ENCODE measurements around the gene TUBA4A.

The TUBA4A gene

GRCh38 chr2:219244789-219245147 is 8.9 kb downstream of the TUBA4A start:
- in situ Hi-C loops (cut with MboI; ENCODE audit: low sequenced_read_pairs), result no loop called here

DNA sequence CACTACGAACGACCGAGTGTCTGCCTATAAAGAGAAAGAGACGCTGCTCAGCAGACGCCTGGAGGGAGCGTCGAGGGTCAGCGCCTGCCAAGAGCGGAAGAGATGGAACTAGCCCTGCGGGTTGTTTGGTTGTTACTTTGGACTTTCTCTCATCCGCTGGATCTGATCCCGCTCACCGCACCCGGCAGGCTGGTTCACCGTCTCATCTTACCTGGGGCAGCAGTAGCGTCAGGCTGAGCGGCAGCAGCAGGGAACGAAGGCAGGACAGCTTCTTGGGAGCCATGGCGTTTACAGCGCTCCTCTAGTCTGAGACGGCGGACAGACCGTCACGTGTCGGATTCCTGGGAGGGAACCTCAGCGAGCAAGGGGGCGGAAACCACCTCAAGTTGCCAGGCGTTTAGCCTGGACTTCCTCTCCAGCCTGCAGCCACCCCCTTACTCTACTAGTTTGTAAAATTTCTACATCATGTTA is 10.4 kb downstream of the TUBA4A start:
- in situ Hi-C loops (cut with MboI; ENCODE audit: low sequenced_read_pairs), result no loop called here

- in situ Hi-C loops (cut with MboI; ENCODE audit: low sequenced_read_pairs), result no loop called here
Measured at GRCh38 chr2:219234331-219234730, 19.4 kb downstream of the TUBA4A start.

DNA sequence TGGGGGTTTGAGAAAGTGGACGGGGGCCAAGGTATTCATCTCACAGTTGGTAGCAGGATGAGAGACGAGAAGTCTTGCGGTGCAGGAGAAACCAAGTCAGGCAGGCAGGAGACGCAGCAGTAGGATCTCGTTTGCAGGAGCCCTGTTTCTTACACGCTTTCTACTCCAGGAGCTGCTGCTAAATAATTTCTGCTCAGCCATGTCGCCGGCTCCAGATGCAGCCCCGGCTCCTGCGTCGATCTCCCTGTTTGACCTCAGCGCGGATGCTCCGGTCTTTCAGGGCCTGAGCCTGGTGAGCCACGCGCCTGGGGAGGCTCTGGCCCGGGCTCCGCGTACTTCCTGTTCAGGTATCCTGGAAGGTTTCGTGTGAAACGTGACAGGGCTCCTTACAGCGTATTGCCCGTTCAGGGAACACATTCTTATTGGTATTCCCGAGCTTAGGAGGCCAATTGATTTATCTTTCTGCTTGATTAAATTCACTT is 23.6 kb downstream of the TUBA4A start:
- in situ Hi-C loops (cut with MboI; ENCODE audit: low sequenced_read_pairs), result no loop called here

GRCh38 chr2:219229305-219230058 is 24.2 kb downstream of the TUBA4A start, which contains the start of the genes ANKZF1 and ATG9A:
Gene ANKZF1 (plus strand): TSS chr2:219229806. CDS start chr2:219230258, 452 bp downstream.
Gene ATG9A (minus strand): TSS chr2:219229636. CDS start chr2:219228024, 1,612 bp downstream.
- in situ Hi-C loops (cut with MboI; ENCODE audit: low sequenced_read_pairs), result no loop called here

GRCh38 chr2:219228911-219229304 is 24.8 kb downstream of the TUBA4A start:
- in situ Hi-C loops (cut with MboI; ENCODE audit: low sequenced_read_pairs), result no loop called here

GRCh38 chr2:219228041-219228910 is 25.4 kb downstream of the TUBA4A start:
- in situ Hi-C loops (cut with MboI; ENCODE audit: low sequenced_read_pairs), result no loop called here

DNA sequence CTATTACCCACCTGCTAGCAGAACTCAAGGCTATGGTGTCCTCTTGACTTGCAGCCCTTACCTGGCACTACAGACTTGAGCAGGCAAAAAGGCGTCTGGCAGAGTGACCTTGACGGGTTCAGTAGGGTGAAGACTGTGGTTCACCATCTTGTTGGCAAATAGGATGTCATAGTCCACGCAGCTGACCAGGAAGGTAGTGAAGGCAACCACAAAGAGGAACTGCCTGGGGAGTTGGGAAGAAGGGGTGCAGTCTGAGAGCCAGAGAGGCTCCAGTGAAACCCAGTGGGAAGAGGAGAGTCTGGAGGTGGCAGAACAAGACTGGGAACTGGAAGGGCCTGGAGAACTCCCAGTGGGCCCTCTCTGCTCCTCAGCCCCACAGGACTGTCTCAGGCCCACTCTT is 28.4 kb downstream of the TUBA4A start:
- in situ Hi-C loops (cut with MboI; ENCODE audit: low sequenced_read_pairs), result no loop called here

DNA sequence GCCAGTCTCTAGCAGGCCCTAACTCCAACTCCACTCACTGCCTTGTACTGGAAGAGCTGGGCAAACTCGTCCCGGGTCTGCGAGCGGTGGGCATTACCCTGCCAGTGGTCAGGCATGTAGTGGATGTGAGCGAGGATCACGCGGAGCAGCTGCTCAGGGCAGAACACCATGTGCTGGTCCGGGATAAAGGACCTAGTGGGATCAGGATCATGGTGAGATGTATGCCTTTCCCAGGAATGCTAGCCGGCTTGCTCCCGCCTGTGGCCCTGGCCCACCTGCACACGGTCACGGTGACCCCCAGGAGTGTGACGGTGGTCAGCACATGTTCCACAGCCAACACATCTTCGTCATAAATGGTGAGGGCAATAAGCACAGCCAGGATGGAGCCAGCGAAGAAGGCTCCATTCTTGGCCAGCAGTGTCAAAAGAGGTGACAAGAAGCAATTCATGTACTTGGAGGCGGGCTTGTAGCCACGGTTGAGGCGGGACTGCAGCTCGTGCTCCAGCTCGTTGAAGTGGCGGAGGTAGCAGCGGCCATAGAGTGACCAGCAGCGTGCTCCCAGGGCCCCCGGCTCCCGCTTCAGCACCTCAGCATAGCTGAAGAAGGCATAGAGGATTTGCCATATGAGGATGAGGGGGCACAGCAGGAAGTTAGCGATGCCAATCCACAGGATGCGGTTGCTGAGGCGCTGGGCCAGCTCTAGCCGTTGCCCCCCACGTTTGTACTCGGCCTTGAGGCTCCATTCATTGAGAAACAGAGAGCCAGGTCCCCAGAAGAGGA is 29.7 kb downstream of the TUBA4A start:
- in situ Hi-C loops (cut with MboI; ENCODE audit: low sequenced_read_pairs), result no loop called here

GRCh38 chr2:219221957-219222518 is 31.7 kb downstream of the TUBA4A start:
- in situ Hi-C loops (cut with MboI; ENCODE audit: low sequenced_read_pairs), result no loop called here

DNA sequence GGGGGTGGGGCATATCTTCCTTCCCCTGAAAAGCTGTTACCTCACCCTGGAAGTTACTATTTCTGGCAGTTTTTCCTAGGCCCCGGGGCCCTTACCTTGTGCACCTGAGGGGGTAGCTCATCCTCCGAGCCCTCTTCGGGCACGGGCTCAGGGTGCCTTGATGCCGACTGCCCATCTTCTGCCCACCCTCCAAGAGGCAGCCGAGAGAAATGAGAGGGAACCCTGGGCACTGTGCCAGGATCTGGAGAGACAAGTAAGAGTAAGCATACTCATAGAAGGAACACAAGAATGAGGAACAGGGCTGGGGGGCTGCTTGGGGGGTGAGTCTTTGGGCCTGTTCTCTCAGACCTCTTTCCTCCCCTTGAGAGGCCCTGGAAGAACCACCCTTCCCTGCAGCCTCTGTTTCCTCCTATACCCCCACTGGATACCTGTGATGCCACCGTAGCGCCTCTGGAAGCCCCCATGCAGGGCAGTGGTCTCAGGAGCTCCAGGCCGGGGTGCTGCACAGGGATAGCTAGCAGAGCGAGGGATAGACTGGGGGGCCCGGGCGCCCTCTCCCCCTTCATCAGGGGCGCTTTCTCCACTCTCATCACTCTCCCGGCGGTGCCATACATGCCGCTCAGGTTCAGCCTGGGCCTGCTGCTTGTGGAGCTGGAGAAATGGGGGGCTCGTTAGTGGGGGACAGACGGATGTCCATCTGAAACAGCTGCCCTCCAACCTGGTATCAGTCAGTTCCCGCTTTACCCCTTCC is 32.9 kb downstream of the TUBA4A start:
- in situ Hi-C loops (cut with MboI; ENCODE audit: low sequenced_read_pairs), result no loop called here

DNA sequence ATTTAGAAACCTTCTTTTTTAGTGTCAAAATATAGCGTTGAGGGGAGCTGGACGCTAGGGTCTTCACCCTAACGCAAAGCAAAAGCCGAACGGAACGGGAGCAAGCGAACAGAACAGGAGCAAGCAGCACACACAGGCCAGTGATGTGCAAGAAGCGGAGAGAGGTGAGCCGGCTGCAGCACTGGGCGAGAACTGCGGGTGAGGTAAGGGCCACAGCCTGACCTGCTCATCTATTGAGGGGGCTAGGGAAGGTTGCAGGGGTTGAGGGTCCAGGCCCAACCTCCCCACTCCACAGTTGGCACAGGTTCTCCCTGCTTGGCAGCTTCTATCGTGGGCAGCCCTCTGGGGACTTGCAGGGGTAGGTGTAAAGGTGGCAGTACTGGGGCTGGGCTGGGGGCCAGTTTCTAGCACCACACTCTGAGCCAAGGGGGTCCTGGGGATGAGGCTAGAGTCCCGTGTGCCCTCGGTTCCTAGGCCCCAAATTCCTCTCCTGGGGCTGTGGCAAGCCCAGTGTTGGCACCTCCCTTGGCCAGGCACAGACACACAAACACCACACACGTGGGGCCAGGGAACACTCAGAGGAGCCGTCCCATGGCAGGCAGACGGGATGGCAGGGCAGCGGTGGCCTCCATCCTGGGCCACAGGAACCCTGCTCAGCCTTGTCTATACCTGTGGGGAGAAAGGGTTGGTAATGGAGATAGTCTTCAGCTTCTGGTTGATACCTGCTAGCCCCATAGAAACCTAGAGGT is 33.8 kb downstream of the TUBA4A start:
- in situ Hi-C loops (cut with MboI; ENCODE audit: low sequenced_read_pairs), result no loop called here

DNA sequence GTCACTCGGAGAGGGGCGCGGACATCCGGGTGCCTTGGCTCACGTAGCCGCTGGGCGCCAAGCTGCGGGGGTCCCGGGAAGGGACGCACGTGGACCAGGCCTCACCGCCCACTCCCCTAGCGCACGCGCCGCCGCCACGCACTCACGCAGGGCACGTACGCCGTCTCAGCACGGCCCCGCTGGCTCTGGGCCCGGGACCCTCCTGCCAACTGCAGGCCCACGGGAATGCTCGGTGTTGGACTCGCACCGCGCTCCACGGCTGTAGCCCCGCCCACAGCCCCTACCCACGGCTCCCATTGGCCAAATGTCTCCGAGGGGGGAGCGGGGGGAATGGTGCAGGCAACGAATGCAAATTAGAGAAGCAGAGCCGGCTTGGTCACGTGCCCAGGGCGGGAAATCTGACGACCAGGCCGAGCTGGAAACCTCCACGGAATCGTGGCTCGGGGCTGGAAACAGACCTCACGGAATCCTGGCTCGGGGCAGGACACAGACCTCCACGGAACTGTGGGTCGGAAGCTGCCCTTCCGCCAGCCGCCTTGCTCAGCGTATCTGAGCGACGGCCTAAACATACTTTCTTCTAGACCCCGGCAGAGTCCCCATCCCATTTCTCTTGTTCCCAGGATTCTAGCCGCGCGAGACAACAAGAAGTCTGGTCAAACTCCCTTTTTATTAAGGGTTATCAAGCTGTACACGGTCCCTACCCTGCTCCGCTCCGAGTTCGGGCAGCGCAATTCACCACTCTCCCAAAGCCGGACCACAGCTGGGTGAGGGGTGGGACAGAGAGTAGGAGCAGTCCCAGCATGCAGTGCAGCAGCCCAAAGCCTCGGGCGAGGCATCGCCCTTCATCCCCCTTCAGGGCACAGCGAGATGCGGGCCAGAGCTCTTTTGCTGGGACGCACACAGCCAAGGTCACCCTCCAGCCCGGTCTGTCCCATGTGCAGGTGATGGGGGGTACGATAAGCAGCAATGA is 34.7 kb downstream of the TUBA4A start, which contains the start of gene ABCB6:
TSS of gene ABCB6 (minus strand) at position 227 of the 970 bp plus-strand sequence. CDS start 285 bp downstream, outside the sequence.
- in situ Hi-C loops (cut with MboI; ENCODE audit: low sequenced_read_pairs), result no loop called here

DNA sequence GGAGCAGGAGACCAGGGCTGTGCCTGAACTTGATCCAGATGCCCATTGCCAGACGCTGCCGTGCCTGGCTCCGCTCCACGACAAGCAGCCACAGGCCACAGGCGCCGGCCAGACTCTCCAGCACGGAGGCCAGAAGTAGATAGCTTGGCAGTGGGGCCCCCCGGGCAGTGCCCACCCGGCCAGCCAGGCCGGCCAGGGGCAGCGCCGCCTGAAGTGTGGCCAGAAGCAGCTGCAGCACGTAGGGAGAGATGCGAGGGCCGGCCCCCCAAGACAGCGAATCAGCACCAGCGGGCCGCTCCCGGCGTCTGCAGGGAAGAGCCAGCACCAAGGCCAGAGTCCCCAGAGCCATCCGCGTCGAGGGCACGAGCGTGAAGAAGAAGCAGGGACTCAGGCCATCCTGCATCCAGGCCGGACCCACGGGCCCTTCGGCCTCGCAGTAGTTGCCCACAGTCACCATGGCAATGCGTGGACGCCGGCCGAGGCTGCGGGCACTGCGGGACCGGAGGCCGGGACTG is 35.4 kb downstream of the TUBA4A start:
- in situ Hi-C loops (cut with MboI; ENCODE audit: low sequenced_read_pairs), result no loop called here

GRCh38 chr2:219216535-219216915 is 37.2 kb downstream of the TUBA4A start:
- in situ Hi-C loops (cut with MboI; ENCODE audit: low sequenced_read_pairs), result no loop called here

DNA sequence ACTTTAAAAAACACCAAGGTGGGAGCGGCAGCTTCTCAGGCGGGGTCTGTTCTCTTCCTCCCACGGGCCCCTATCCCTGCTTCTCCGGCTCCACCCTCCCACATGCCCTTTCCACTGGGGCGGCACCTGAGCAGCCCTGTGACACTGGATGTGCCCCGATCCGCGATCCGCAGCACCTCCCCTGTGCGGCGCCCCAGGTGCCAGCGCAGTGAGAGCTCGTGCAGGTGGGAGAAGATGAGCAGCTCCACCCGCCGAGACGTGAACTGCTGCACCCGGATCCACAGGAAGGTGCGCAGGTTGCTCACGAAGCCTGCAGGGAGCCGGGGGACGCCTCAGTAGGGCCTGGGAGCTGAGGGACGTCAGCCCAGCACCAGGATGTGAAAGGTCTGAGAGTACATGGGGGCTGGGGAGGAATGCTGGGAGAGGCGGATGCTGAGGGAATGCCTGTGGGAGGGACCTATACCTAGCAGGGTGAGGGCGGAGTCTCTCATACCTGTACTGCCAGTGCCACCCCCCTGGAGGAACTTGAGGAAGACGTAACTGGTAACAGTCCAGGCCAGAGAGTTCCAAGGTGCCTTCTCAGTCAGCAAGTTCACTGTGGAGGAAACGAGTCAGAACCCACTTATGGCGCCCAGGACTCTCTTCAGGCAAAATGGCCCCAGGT is 37.7 kb downstream of the TUBA4A start:
- in situ Hi-C loops (cut with MboI; ENCODE audit: low sequenced_read_pairs), result no loop called here

DNA sequence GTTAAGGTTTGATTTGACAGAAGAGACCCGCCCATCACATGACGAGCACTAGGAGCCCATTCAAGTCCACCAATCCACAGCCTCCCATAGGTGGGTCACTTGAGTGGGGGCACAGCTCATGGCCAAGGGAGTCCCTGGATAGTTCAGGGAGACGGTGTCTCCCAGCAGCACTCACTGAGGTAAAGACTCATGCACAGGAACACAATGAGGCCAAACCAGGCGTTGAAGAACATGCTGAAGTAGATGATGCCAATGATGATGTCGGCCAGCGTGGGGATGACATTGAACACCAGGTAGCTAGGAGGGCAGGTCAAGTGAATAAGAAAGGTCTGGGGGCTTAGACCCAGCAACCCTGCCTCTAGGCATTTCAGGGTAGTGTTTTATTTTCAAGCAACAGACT is 38.9 kb downstream of the TUBA4A start:
- in situ Hi-C loops (cut with MboI; ENCODE audit: low sequenced_read_pairs), result no loop called here

Data from HL-60/S4 treated with retinoic acid at 250 ng/mL for 4 days and 3 days (cell line).